HuH-7.5 (cell line): Measurements from ENCODE around the gene MIPOL1.
A peak's percentile ranks its signal among the peaks of the same experiment; 100 is the strongest.

Source experiments
- DNase-seq: peaks from one replicate; pipeline ENCODE4 v3.0.0; 2011; ENCODE audit warnings: low spot score

Gene MIPOL1

GRCh38 chr14:37397941-37398215 lies 200.1 kb downstream of the MIPOL1 start:
- DNase-seq, result no peak

- no peak for DNase-seq
Observed at GRCh38 chr14:37399517-37399916, 201.8 kb downstream of the MIPOL1 start.

- no peak for DNase-seq
Observed at GRCh38 chr14:37401093-37401492, 203.4 kb downstream of the MIPOL1 start.

- DNase-seq, result no peak
Observed at GRCh38 chr14:37403626-37404025, 205.9 kb downstream of the MIPOL1 start.

GRCh38 chr14:37406095-37406494 lies 208.4 kb downstream of the MIPOL1 start:
- no peak for DNase-seq

GRCh38 chr14:37411079-37411735 lies 213.5 kb downstream of the MIPOL1 start:
- no peak for DNase-seq

GRCh38 chr14:37413050-37413449 lies 215.3 kb downstream of the MIPOL1 start:
- no peak for DNase-seq

- DNase-seq, result peak; percentile 2
Observed at GRCh38 chr14:37413504-37414003, 215.8 kb downstream of the MIPOL1 start.

- no peak for DNase-seq
Observed at GRCh38 chr14:37416264-37416663, 218.5 kb downstream of the MIPOL1 start.

- no peak for DNase-seq
Observed at GRCh38 chr14:37417151-37417550, 219.4 kb downstream of the MIPOL1 start.

GRCh38 chr14:37417833-37418232 lies 220.1 kb downstream of the MIPOL1 start:
- DNase-seq, result no peak

- no peak for DNase-seq
Observed at GRCh38 chr14:37420622-37421021, 222.9 kb downstream of the MIPOL1 start.

GRCh38 chr14:37422319-37422718 lies 224.6 kb downstream of the MIPOL1 start:
- no peak for DNase-seq

- no peak for DNase-seq
Observed at GRCh38 chr14:37422748-37423147, 225.0 kb downstream of the MIPOL1 start.

- DNase-seq, result no peak
Observed at GRCh38 chr14:37428954-37429353, 231.2 kb downstream of the MIPOL1 start.

- DNase-seq, result no peak
Observed at GRCh38 chr14:37429618-37430017, 231.9 kb downstream of the MIPOL1 start.

- no peak for DNase-seq
Observed at GRCh38 chr14:37434867-37435266, 237.1 kb downstream of the MIPOL1 start.

- no peak for DNase-seq
Observed at GRCh38 chr14:37436519-37436918, 238.8 kb downstream of the MIPOL1 start.

GRCh38 chr14:37437490-37437889 lies 239.8 kb downstream of the MIPOL1 start:
- no peak for DNase-seq

GRCh38 chr14:37438444-37438843 lies 240.7 kb downstream of the MIPOL1 start:
- no peak for DNase-seq

GRCh38 chr14:37443461-37443860 lies 245.7 kb downstream of the MIPOL1 start:
- no peak for DNase-seq

GRCh38 chr14:37447883-37448391 lies 250.2 kb downstream of the MIPOL1 start:
- no peak for DNase-seq

GRCh38 chr14:37452323-37452722 lies 254.6 kb downstream of the MIPOL1 start:
- DNase-seq, result no peak

- DNase-seq, result no peak
Observed at GRCh38 chr14:37453985-37454384, 256.2 kb downstream of the MIPOL1 start.
